ENCODE data around the gene USP15.
"Not testable (repeated sequence)": the region's sequence is repeated elsewhere in the genome, so short reads cannot be mapped to it uniquely, and the experiment has no call there.

Gene USP15

GRCh38 chr12:62319058-62319457 lies 58.9 kb downstream of the USP15 start:
- no peak for DNase-seq

GRCh38 chr12:62320054-62320453 lies 59.9 kb downstream of the USP15 start:
- no peak for DNase-seq

- DNase-seq = no peak
Measured at GRCh38 chr12:62323386-62323785, 63.2 kb downstream of the USP15 start.

- DNase-seq = no peak
Measured at GRCh38 chr12:62328296-62328921, 68.2 kb downstream of the USP15 start.

GRCh38 chr12:62331306-62331705 lies 71.1 kb downstream of the USP15 start:
- DNase-seq = no peak

- DNase-seq = no peak
Measured at GRCh38 chr12:62332598-62332997, 72.4 kb downstream of the USP15 start.

- no peak for DNase-seq
Measured at GRCh38 chr12:62335057-62335456, 74.9 kb downstream of the USP15 start.

GRCh38 chr12:62335796-62336195 lies 75.6 kb downstream of the USP15 start:
- no peak for DNase-seq

GRCh38 chr12:62337643-62338042 lies 77.4 kb downstream of the USP15 start:
- not testable (repeated sequence) for DNase-seq

- not testable (repeated sequence) for DNase-seq
Measured at GRCh38 chr12:62342614-62343303, 82.6 kb downstream of the USP15 start.

GRCh38 chr12:62343304-62344120 lies 83.3 kb downstream of the USP15 start:
- not testable (repeated sequence) for DNase-seq

GRCh38 chr12:62344731-62345556 lies 84.7 kb downstream of the USP15 start:
- DNase-seq = not testable (repeated sequence)

GRCh38 chr12:62345667-62346066 lies 85.5 kb downstream of the USP15 start:
- DNase-seq = no peak

- no peak for DNase-seq
Measured at GRCh38 chr12:62346817-62347216, 86.6 kb downstream of the USP15 start.

GRCh38 chr12:62347922-62348650 lies 87.9 kb downstream of the USP15 start:
- no peak for DNase-seq

GRCh38 chr12:62350554-62350953 lies 90.3 kb downstream of the USP15 start:
- no peak for DNase-seq

- DNase-seq = no peak
Measured at GRCh38 chr12:62351326-62351725, 91.1 kb downstream of the USP15 start.

GRCh38 chr12:62361048-62361447 lies 100.8 kb downstream of the USP15 start:
- DNase-seq = no peak

- DNase-seq = no peak
Measured at GRCh38 chr12:62363506-62363905, 103.3 kb downstream of the USP15 start.

- not testable (repeated sequence) for DNase-seq
Measured at GRCh38 chr12:62364697-62365096, 104.5 kb downstream of the USP15 start.

GRCh38 chr12:62365846-62366245 lies 105.6 kb downstream of the USP15 start:
- not testable (repeated sequence) for DNase-seq

Data from nucleus accumbens (tissue), 56 donors.